ENCODE data around the gene CEP112. TPM values are rescaled to one million over a fixed set of nuclear protein-coding genes. Genes with fewer than 3 reads are reported as not detected.

Gene CEP112
- total RNA-seq, 1 experiment from 2014 or later: 9.5 TPM

DNA sequence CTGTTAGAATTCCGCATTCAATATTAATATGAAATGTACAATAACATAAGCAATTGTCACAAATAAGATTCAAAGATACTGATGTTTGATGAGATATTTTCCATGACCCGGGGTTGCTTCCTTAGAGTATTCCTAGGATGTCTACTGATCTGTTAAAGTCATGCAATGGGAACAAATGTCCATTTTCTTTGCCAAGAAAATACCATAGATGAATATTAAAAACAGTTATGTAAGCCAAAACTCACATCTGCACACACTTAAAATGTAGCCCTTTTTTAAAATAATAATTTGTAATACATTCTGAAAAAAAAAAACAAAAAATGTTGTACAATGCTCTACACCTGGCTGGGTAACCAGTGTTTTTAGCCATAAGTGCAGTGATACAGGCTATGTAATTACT, 371.1 kb downstream of the CEP112 start:
- no TSS peak for BruUV-seq (replicated peaks)
- no peak for ATAC-seq
- TF ChIP-seq SIN3A (IDR thresholded peaks at IDR 0.05; ENCODE audit: borderline replicate concordance, insufficient read depth, low read depth, low read length) (no peak), POLR2AphosphoS5 (IDR thresholded peaks at IDR 0.05; ENCODE audit: low read depth, low read length) (no peak), TCF7L2 (IDR thresholded peaks at IDR 0.05; ENCODE audit: low read depth, low read length) (no peak)
- TF ChIP-seq, protein P1, sequence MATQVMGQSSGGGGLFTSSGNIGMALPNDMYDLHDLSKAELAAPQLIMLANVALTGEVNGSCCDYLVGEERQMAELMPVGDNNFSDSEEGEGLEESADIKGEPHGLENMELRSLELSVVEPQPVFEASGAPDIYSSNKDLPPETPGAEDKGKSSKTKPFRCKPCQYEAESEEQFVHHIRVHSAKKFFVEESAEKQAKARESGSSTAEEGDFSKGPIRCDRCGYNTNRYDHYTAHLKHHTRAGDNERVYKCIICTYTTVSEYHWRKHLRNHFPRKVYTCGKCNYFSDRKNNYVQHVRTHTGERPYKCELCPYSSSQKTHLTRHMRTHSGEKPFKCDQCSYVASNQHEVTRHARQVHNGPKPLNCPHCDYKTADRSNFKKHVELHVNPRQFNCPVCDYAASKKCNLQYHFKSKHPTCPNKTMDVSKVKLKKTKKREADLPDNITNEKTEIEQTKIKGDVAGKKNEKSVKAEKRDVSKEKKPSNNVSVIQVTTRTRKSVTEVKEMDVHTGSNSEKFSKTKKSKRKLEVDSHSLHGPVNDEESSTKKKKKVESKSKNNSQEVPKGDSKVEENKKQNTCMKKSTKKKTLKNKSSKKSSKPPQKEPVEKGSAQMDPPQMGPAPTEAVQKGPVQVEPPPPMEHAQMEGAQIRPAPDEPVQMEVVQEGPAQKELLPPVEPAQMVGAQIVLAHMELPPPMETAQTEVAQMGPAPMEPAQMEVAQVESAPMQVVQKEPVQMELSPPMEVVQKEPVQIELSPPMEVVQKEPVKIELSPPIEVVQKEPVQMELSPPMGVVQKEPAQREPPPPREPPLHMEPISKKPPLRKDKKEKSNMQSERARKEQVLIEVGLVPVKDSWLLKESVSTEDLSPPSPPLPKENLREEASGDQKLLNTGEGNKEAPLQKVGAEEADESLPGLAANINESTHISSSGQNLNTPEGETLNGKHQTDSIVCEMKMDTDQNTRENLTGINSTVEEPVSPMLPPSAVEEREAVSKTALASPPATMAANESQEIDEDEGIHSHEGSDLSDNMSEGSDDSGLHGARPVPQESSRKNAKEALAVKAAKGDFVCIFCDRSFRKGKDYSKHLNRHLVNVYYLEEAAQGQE (IDR thresholded peaks at IDR 0.05; ENCODE audit: insufficient read depth in 1 of 2, low read depth in 2 of 2, low read length in 1 of 2): no peak
- TF ChIP-seq, protein P2, sequence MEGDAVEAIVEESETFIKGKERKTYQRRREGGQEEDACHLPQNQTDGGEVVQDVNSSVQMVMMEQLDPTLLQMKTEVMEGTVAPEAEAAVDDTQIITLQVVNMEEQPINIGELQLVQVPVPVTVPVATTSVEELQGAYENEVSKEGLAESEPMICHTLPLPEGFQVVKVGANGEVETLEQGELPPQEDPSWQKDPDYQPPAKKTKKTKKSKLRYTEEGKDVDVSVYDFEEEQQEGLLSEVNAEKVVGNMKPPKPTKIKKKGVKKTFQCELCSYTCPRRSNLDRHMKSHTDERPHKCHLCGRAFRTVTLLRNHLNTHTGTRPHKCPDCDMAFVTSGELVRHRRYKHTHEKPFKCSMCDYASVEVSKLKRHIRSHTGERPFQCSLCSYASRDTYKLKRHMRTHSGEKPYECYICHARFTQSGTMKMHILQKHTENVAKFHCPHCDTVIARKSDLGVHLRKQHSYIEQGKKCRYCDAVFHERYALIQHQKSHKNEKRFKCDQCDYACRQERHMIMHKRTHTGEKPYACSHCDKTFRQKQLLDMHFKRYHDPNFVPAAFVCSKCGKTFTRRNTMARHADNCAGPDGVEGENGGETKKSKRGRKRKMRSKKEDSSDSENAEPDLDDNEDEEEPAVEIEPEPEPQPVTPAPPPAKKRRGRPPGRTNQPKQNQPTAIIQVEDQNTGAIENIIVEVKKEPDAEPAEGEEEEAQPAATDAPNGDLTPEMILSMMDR (IDR thresholded peaks at IDR 0.05): no peak
- Histone ChIP-seq H3K4me3 (ENCODE audit: low read depth in 2 of 2, low read length in 2 of 2) (no peak overlapping the region), H3K36me3 (ENCODE audit: control insufficient read depth, insufficient read depth, low read length) (no peaks in the 10 kb centered on the region), H3K4me1 (ENCODE audit: control insufficient read depth, insufficient read depth, low read length) (no peaks in the 10 kb centered on the region), H3K9me3 (ENCODE audit: control insufficient read depth, insufficient read depth, low read depth, low read length) (no peaks in the 10 kb centered on the region), H3K27me3 (ENCODE audit: control insufficient read depth, insufficient read depth, low read length) (no peaks in the 10 kb centered on the region), H3K27ac (ENCODE audit: low read length) (no peak overlapping the region)
- CTCF ChIA-PET: no interaction called here
- intact Hi-C loops (cut with micrococcal nuclease; ENCODE audit: unreplicated experiment): no loop called here
- no peak for DNase-seq (ENCODE audit: low read depth, low spot score)
- POLR2A ChIA-PET: no interaction called here
- in situ Hi-C loops (cut with HindIII; ENCODE audit: low pct_unique_long_range_greater_than_20kb, low sequenced_read_pairs): no loop called here

DNA sequence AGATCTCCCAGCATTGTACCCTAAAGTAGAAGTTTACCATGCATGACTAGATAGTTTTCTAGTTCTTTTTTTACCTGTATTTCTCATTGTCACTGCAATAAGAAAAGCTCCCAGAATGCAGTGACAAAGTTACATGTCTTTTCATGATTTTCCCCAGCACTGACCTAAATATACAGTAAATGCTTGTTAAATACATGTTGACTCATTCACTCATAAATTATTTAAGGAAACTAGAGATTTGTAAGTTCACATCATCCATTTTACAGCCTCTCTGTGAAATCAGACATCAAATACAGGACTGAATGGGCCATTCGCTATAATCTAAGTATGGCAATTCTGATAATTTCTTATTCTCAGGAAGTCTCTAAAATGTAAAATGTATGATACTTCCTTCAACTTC, 371.6 kb downstream of the CEP112 start:
- TF ChIP-seq TCF7L2 (IDR thresholded peaks at IDR 0.05; ENCODE audit: low read depth, low read length): no peak
- POLR2A ChIA-PET: interaction anchor here (0.7 kb wide), 1 partner anchor 126 kb away, joined by 4 read pairs; no protein-coding TSS in a partner anchor
- in situ Hi-C loops (cut with HindIII; ENCODE audit: low pct_unique_long_range_greater_than_20kb, low sequenced_read_pairs): no loop called here
- H3K4me1 ChIP-seq (ENCODE audit: control insufficient read depth, insufficient read depth, low read length): no peaks in the 10 kb centered on the region
- no TSS peak for BruUV-seq (replicated peaks)
- ATAC-seq: no peak
- CTCF ChIA-PET: no interaction called here
- no peaks in the 10 kb centered on the region for H3K36me3 ChIP-seq (ENCODE audit: control insufficient read depth, insufficient read depth, low read length)
- no peak overlapping the region for H3K4me3 ChIP-seq (ENCODE audit: low read depth in 2 of 2, low read length in 2 of 2)
- no peak overlapping the region for H3K27ac ChIP-seq (ENCODE audit: low read length)
- no peak for DNase-seq (ENCODE audit: low read depth, low spot score)
- H3K27me3 ChIP-seq (ENCODE audit: control insufficient read depth, insufficient read depth, low read length): no peaks in the 10 kb centered on the region
- intact Hi-C loops (cut with micrococcal nuclease; ENCODE audit: unreplicated experiment): no loop called here
- no peaks in the 10 kb centered on the region for H3K9me3 ChIP-seq (ENCODE audit: control insufficient read depth, insufficient read depth, low read depth, low read length)

DNA sequence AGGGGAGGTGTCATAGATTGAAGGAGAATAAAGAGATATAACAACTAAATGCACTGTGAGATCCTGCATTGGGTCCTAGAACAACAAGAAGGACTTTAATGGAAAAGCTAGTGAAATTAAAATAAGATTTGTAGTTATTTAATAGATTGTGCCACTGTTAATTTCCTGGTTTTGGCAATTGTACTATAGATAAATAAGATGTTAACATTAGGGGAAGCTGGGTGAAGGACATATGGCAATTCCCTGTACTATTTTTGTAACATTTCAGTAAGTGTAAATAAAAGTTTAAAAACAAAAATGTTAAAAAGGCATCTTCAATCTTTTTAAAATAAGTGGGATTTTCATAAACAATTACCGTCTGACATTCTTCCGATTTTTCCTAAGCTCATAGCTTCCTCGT, 372.1 kb downstream of the CEP112 start:
- Histone ChIP-seq H3K9me3 (ENCODE audit: control insufficient read depth, insufficient read depth, low read depth, low read length) (no peaks in the 10 kb centered on the region), H3K4me1 (ENCODE audit: control insufficient read depth, insufficient read depth, low read length) (no peaks in the 10 kb centered on the region), H3K36me3 (ENCODE audit: control insufficient read depth, insufficient read depth, low read length) (no peaks in the 10 kb centered on the region), H3K27ac (ENCODE audit: low read length) (no peak overlapping the region), H3K4me3 (ENCODE audit: low read depth in 2 of 2, low read length in 2 of 2) (no peak overlapping the region), H3K27me3 (ENCODE audit: control insufficient read depth, insufficient read depth, low read length) (no peaks in the 10 kb centered on the region)
- in situ Hi-C loops (cut with HindIII; ENCODE audit: low pct_unique_long_range_greater_than_20kb, low sequenced_read_pairs): no loop called here
- ATAC-seq: no peak
- CTCF ChIA-PET: no interaction called here
- intact Hi-C loops (cut with micrococcal nuclease; ENCODE audit: unreplicated experiment): no loop called here
- no TSS peak for BruUV-seq (replicated peaks)
- TF ChIP-seq TCF7L2 (IDR thresholded peaks at IDR 0.05; ENCODE audit: low read depth, low read length): no peak
- TF ChIP-seq, protein P1 (IDR thresholded peaks at IDR 0.05; ENCODE audit: insufficient read depth in 1 of 2, low read depth in 2 of 2, low read length in 1 of 2): no peak
- DNase-seq (ENCODE audit: low read depth, low spot score): no peak
- POLR2A ChIA-PET: interaction anchor here (0.7 kb wide), 1 partner anchor 125 kb away, joined by 4 read pairs; no protein-coding TSS in a partner anchor
